IPS-18c (cell line): Measurements from ENCODE around the gene SLC1A1.
"Not testable (repeated sequence)": the region's sequence is repeated elsewhere in the genome, so short reads cannot be mapped to it uniquely, and the experiment has no call there.

Source experiments
- H3K4me3 ChIP-seq: 2 replicates; pipeline ENCODE4 v1.7.0; 2013; ENCODE audit warnings: low read depth, mild to moderate bottlenecking, low read length, moderate library complexity; ENCODE audit not compliant: insufficient read depth
- H3K9me3 ChIP-seq: one replicate; pipeline ENCODE4 v1.6.1; 2013; ENCODE audit warnings: mild to moderate bottlenecking, low read length, moderate library complexity; ENCODE audit not compliant: control insufficient read depth, insufficient read depth

SLC1A1 gene

GRCh38 chr9:4530831-4531230 is 40.6 kb downstream of the SLC1A1 start:
- H3K4me3 ChIP-seq, H3K9me3 ChIP-seq: not testable (repeated sequence)

- H3K9me3 ChIP-seq, H3K4me3 ChIP-seq: not testable (repeated sequence)
Measured at GRCh38 chr9:4531355-4531754, 41.1 kb downstream of the SLC1A1 start.

- H3K9me3 ChIP-seq, H3K4me3 ChIP-seq: not testable (repeated sequence)
Measured at GRCh38 chr9:4533881-4534280, 43.6 kb downstream of the SLC1A1 start.

- not testable (repeated sequence) for H3K4me3 ChIP-seq, H3K9me3 ChIP-seq
Measured at GRCh38 chr9:4536196-4536595, 45.9 kb downstream of the SLC1A1 start.

GRCh38 chr9:4537581-4537980 is 47.3 kb downstream of the SLC1A1 start:
- Histone ChIP-seq H3K9me3 (no peaks in the 10 kb centered on the region), H3K4me3 (no peak overlapping the region)

- H3K9me3 ChIP-seq = no peaks in the 10 kb centered on the region
- H3K4me3 ChIP-seq = no peak overlapping the region
Measured at GRCh38 chr9:4538107-4538506, 47.8 kb downstream of the SLC1A1 start.

- Histone ChIP-seq H3K9me3 (no peaks in the 10 kb centered on the region), H3K4me3 (no peak overlapping the region)
Measured at GRCh38 chr9:4538621-4539020, 48.4 kb downstream of the SLC1A1 start.

- H3K4me3 ChIP-seq = no peak overlapping the region
- no peaks in the 10 kb centered on the region for H3K9me3 ChIP-seq
Measured at GRCh38 chr9:4540425-4540824, 50.2 kb downstream of the SLC1A1 start.

GRCh38 chr9:4541281-4541680 is 51.0 kb downstream of the SLC1A1 start:
- no peak overlapping the region for H3K4me3 ChIP-seq
- no peaks in the 10 kb centered on the region for H3K9me3 ChIP-seq

- Histone ChIP-seq H3K9me3 (no peaks in the 10 kb centered on the region), H3K4me3 (no peak overlapping the region)
Measured at GRCh38 chr9:4541856-4542255, 51.6 kb downstream of the SLC1A1 start.

GRCh38 chr9:4544714-4545113 is 54.4 kb downstream of the SLC1A1 start:
- H3K4me3 ChIP-seq, H3K9me3 ChIP-seq: not testable (repeated sequence)

- H3K9me3 ChIP-seq = no peaks in the 10 kb centered on the region
- H3K4me3 ChIP-seq = no peak overlapping the region
Measured at GRCh38 chr9:4547016-4547415, 56.7 kb downstream of the SLC1A1 start.

- H3K9me3 ChIP-seq = no peaks in the 10 kb centered on the region
- no peak overlapping the region for H3K4me3 ChIP-seq
Measured at GRCh38 chr9:4548811-4549725, 58.8 kb downstream of the SLC1A1 start.

- no peak overlapping the region for H3K4me3 ChIP-seq
- no peaks in the 10 kb centered on the region for H3K9me3 ChIP-seq
Measured at GRCh38 chr9:4549751-4550295, 59.6 kb downstream of the SLC1A1 start.

- no peak overlapping the region for H3K4me3 ChIP-seq
- no peaks in the 10 kb centered on the region for H3K9me3 ChIP-seq
Measured at GRCh38 chr9:4550777-4551484, 60.7 kb downstream of the SLC1A1 start.

GRCh38 chr9:4553951-4554381 is 63.7 kb downstream of the SLC1A1 start:
- Histone ChIP-seq H3K4me3 (no peak overlapping the region), H3K9me3 (no peaks in the 10 kb centered on the region)

- Histone ChIP-seq H3K4me3 (no peak overlapping the region), H3K9me3 (no peaks in the 10 kb centered on the region)
Measured at GRCh38 chr9:4555236-4555635, 65.0 kb downstream of the SLC1A1 start.

GRCh38 chr9:4558371-4558998 is 68.2 kb downstream of the SLC1A1 start:
- H3K9me3 ChIP-seq = no peaks in the 10 kb centered on the region
- no peak overlapping the region for H3K4me3 ChIP-seq
